GM04504 (cell line): ENCODE data around the gene TOMM7.
A peak's percentile ranks its signal among the peaks of the same experiment; 100 is the strongest.

Experiments used
- DNase-seq: peaks from one replicate; pipeline ENCODE4 v3.0.0-alpha.2; 2012; ENCODE audit warnings: low read depth

The TOMM7 gene

GRCh38 chr7:22822486-22823141, at the start of gene TOMM7:
Gene TOMM7 (minus strand): TSS chr7:22822849. CDS start chr7:22822779, 70 bp downstream.
- peak; percentile 89 for DNase-seq

- DNase-seq: no peak
Observed at GRCh38 chr7:22872096-22872807, 49.6 kb upstream of the TOMM7 start.

GRCh38 chr7:22871661-22872060, 49.0 kb upstream of the TOMM7 start:
- DNase-seq: no peak

GRCh38 chr7:22868509-22868908, 45.9 kb upstream of the TOMM7 start:
- DNase-seq: no peak

- DNase-seq: no peak
Observed at GRCh38 chr7:22867589-22867988, 44.9 kb upstream of the TOMM7 start.

- DNase-seq: peak; percentile 83
Observed at GRCh38 chr7:22867003-22867402, 44.4 kb upstream of the TOMM7 start.

GRCh38 chr7:22865602-22865960, 42.9 kb upstream of the TOMM7 start:
- DNase-seq: no peak

GRCh38 chr7:22864855-22865601, 42.4 kb upstream of the TOMM7 start:
- no peak for DNase-seq

GRCh38 chr7:22864301-22864700, 41.7 kb upstream of the TOMM7 start:
- DNase-seq: no peak

GRCh38 chr7:22863156-22863899, 40.7 kb upstream of the TOMM7 start:
- DNase-seq: no peak

- no peak for DNase-seq
Observed at GRCh38 chr7:22861576-22861975, 38.9 kb upstream of the TOMM7 start.

GRCh38 chr7:22860784-22861482, 38.3 kb upstream of the TOMM7 start:
- no peak for DNase-seq

GRCh38 chr7:22860337-22860736, 37.7 kb upstream of the TOMM7 start:
- DNase-seq: no peak

GRCh38 chr7:22859641-22860290, 37.1 kb upstream of the TOMM7 start:
- no peak for DNase-seq

- DNase-seq: peak; percentile 97
Observed at GRCh38 chr7:22858640-22859561, 36.3 kb upstream of the TOMM7 start.

- DNase-seq: no peak
Observed at GRCh38 chr7:22858274-22858639, 35.6 kb upstream of the TOMM7 start.

- no peak for DNase-seq
Observed at GRCh38 chr7:22856416-22856815, 33.8 kb upstream of the TOMM7 start.

GRCh38 chr7:22855049-22855392, 32.4 kb upstream of the TOMM7 start:
- DNase-seq: no peak

GRCh38 chr7:22854158-22855048, 31.8 kb upstream of the TOMM7 start:
- DNase-seq: peak; percentile 66
